Neural cell (in vitro differentiated cells): Measurements from ENCODE around the gene HOXD8. TPM values are rescaled to one million over a fixed set of nuclear protein-coding genes. Genes with fewer than 3 reads are reported as not detected.

Source experiments
- polyA plus RNA-seq: library from polyadenylated mRNA; depleted of rRNA; stranded (reverse); fragments of >200 nt; gene quantifications from 2 replicates; pipeline ENCODE4 v1.2.3, GENCODE V29; 2014
- small RNA-seq, 3 experiments: library from RNA; depleted of rRNA; stranded (forward); fragments of <200 nt; gene quantifications; one replicate each; pipeline ENCODE3, GENCODE V24; 2012

HOXD8 gene
- polyA plus RNA-seq, 1 donor from 2014 or later: not detected

Small RNA genes lying within 50 kb of the gene (small RNA-seq; reads per million reads assigned to genes)
- gene MIR10B: 5.3 to 10.0 (median 7.2) reads per million in 3 experiments

Other genes with a start within 250 kb of the HOXD8 start
- gene LNPK, start 127.4 kb upstream of the HOXD8 start, polyA plus RNA-seq: 46.7 and 48.8 TPM in 2 replicates
- gene EVX2, start 45.7 kb upstream of the HOXD8 start, polyA plus RNA-seq: not detected in 2 replicates
- gene HOXD13, start 37.0 kb upstream of the HOXD8 start, polyA plus RNA-seq: not detected in 2 replicates
- not detected in 2 replicates for gene HOXD12, start 29.9 kb upstream of the HOXD8 start, polyA plus RNA-seq
- gene HOXD11, start 22.4 kb upstream of the HOXD8 start, polyA plus RNA-seq: not detected in 2 replicates
- not detected in 2 replicates for gene HOXD10, start 12.9 kb upstream of the HOXD8 start, polyA plus RNA-seq
- gene HOXD9, start 7.0 kb upstream of the HOXD8 start, polyA plus RNA-seq: not detected in 2 replicates
- not detected in 2 replicates for gene HOXD4, start 21.8 kb downstream of the HOXD8 start, polyA plus RNA-seq
- not detected in 2 replicates for gene HOXD3, start 27.6 kb downstream of the HOXD8 start, polyA plus RNA-seq
- not detected in 2 replicates for gene HOXD1, start 59.0 kb downstream of the HOXD8 start, polyA plus RNA-seq
- 99.0 and 128 TPM in 2 replicates for gene MTX2, start 139.7 kb downstream of the HOXD8 start, polyA plus RNA-seq